CD4-positive, alpha-beta T cell treated with Interleukin-12 subunit alpha and Interleukin-12 subunit beta, for 1 hour (primary cell): ENCODE results near the gene FAM219B.

Experiments used
- DNase-seq: peaks from one replicate; pipeline ENCODE4 v3.0.0-alpha.2; 2020

The FAM219B gene

GRCh38 chr15:74872702-74873035 is 34.0 kb downstream of the FAM219B start:
- DNase-seq = no peak

- DNase-seq = no peak
Measured at GRCh38 chr15:74870436-74871215, 36.0 kb downstream of the FAM219B start.

- peak; percentile 46 for DNase-seq
Measured at GRCh38 chr15:74869726-74870407, 36.8 kb downstream of the FAM219B start.

- no peak for DNase-seq
Measured at GRCh38 chr15:74869372-74869725, 37.3 kb downstream of the FAM219B start.

- DNase-seq = peak; percentile 33
Measured at GRCh38 chr15:74868059-74868458, 38.6 kb downstream of the FAM219B start.

GRCh38 chr15:74867466-74868038 is 39.1 kb downstream of the FAM219B start:
- no peak for DNase-seq

- DNase-seq = no peak
Measured at GRCh38 chr15:74866090-74866489, 40.6 kb downstream of the FAM219B start.

GRCh38 chr15:74865316-74865715 is 41.3 kb downstream of the FAM219B start:
- DNase-seq = no peak

GRCh38 chr15:74864296-74864695 is 42.4 kb downstream of the FAM219B start:
- no peak for DNase-seq

- DNase-seq = no peak
Measured at GRCh38 chr15:74863239-74864056, 43.2 kb downstream of the FAM219B start.

- DNase-seq = no peak
Measured at GRCh38 chr15:74858369-74858740, 48.3 kb downstream of the FAM219B start.

GRCh38 chr15:74857671-74858368 is 48.8 kb downstream of the FAM219B start:
- no peak for DNase-seq

- no peak for DNase-seq
Measured at GRCh38 chr15:74857082-74857655, 49.5 kb downstream of the FAM219B start.

GRCh38 chr15:74856537-74856936 is 50.1 kb downstream of the FAM219B start:
- no peak for DNase-seq

- no peak for DNase-seq
Measured at GRCh38 chr15:74855857-74856256, 50.8 kb downstream of the FAM219B start.

GRCh38 chr15:74854453-74855022 is 52.1 kb downstream of the FAM219B start:
- DNase-seq = no peak

- DNase-seq = no peak
Measured at GRCh38 chr15:74851960-74852359, 54.7 kb downstream of the FAM219B start.

GRCh38 chr15:74850393-74850792 is 56.3 kb downstream of the FAM219B start:
- DNase-seq = no peak
